Measurements from ENCODE around the gene COX6A2.

- TF ChIP-seq CTCF (conservative IDR thresholded peaks at IDR 0.05; ENCODE audit: low read length) (no peak), EZH2phosphoT487 (IDR thresholded peaks at IDR 0.05; ENCODE audit: borderline replicate concordance, low read depth, low read length) (no peak)
Observed at GRCh38 chr16:31430380-31431052, 2.4 kb upstream of the COX6A2 start.
